ENCODE results near the gene RPL37.

GRCh38 chr5:40833712-40834229 is 1.3 kb downstream of the RPL37 start:
- TF ChIP-seq POLR2A (IDR thresholded peaks at IDR 0.05; ENCODE audit: low read depth, low read length) (no peak), POLR2AphosphoS5 (IDR thresholded peaks at IDR 0.05; ENCODE audit: low read depth, low read length) (no peak)

Measured in GM12891 (cell line).